Ramos (cell line): ENCODE measurements around the gene ELOVL7.
"Not testable (repeated sequence)": the region's sequence is repeated elsewhere in the genome, so short reads cannot be mapped to it uniquely, and the experiment has no call there.

Experiments
- in situ Hi-C: fragments of 300-500 bp; cut with MboI; formaldehyde crosslinking; loops from one replicate; pipeline ENCODE4 v1.14.3; 2022; ENCODE audit warnings: low sequenced_read_pairs; ENCODE audit not compliant: unreplicated experiment

ELOVL7 gene

GRCh38 chr5:60833520-60833919 lies 10.5 kb downstream of the ELOVL7 start:
- in situ Hi-C loops: no loop called here

DNA sequence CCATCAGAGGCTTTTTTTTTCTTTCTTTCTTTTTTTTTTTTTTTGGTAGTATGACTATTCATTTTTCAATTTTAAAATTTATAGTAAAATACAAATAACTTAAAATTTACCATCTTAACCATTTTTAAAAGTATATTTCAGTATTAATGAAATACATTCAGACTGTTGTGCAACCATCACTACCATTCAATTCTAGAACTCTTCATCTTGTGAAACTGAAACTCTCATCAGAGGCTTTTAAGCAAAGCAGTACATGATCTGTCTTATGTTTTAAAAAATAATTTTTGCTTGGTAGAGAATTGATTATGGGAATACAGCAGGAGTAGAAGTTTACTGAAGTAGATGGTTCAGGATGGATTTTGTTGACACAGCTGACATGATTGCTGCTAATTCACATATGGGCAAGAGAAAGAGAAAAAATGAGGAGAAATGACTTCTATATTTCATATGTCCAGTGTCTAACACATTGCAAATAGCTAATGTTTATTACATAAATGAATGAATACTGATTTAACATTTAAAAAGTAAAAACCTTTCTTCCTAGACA lies 13.4 kb downstream of the ELOVL7 start:
- in situ Hi-C loops: no loop called here

DNA sequence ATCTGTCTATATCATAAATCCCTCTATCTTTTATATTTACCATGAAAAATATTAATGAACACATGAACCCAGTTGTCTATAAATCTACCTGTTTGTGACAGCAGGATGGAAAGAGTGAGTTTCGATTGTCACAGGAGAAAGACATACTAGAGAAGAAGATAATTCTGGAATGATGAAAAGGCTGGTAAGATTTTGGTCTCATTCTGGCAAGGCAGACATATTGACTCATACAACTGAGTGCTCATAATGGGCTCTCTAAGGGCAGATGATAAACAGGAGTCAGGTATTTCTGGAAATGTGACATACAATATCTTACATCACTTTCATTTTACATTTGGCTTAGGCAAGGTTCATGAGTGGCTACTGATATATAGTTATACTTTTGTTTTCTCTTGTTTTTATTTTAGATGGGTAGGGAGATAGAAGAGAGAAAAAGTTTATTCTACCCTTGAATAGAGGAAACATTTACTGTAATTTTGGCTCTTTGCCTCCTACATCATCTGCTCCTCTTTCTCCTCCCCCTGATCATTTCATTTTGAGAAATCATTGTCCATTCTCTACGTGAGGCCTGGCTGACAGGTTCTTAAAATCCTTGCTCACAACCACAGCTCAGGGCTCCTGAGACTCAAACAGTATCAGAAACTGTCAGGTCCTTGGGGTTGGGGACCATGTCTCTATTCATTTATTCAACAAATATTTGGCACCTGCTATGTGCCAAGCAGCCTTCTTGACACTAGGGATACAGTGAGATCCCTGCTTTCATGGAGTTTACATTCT lies 14.4 kb downstream of the ELOVL7 start:
- in situ Hi-C loops: no loop called here

- in situ Hi-C loops: no loop called here
Observed at GRCh38 chr5:60827201-60827600, 16.9 kb downstream of the ELOVL7 start.

GRCh38 chr5:60826653-60827052 lies 17.4 kb downstream of the ELOVL7 start:
- in situ Hi-C loops: no loop called here

GRCh38 chr5:60823574-60823973 lies 20.5 kb downstream of the ELOVL7 start:
- in situ Hi-C loops: no loop called here

DNA sequence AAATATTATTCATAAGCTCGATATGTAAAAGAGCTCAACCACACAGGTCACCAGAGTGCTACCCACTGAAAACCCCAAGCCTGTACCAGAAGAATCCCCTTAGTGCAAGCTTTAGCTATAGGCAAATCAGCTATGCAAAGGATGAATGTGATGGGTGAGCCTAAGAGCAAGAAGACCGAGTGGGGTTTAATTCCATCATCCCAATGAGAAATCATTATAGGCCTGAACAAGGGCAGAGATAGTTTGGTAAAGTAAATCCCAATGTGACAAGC lies 21.8 kb downstream of the ELOVL7 start:
- in situ Hi-C loops: no loop called here

GRCh38 chr5:60821488-60822284 lies 22.4 kb downstream of the ELOVL7 start:
- in situ Hi-C loops: no loop called here

- in situ Hi-C loops: no loop called here
Observed at GRCh38 chr5:60820593-60821487, 23.2 kb downstream of the ELOVL7 start.

GRCh38 chr5:60816138-60816537 lies 27.9 kb downstream of the ELOVL7 start:
- in situ Hi-C loops: not testable (repeated sequence)

DNA sequence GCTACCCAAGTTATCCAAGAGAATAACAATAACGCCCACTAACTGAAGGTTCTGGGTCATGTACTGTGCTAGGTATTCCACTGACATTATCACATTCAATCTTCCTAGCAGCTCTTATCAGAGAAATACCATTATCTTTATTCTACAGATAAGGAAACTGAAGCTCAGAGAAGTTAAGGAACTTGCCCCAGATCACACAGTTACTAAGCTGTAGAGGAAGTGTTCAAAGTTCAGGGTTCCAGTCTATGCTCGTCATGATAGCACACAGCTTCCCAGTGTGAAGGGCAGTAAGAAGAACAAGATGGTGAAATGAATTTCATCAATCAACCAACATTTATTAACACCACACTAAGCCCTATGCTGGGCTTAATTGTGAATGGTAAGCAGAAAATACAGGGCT lies 29.6 kb downstream of the ELOVL7 start:
- in situ Hi-C loops: no loop called here

- in situ Hi-C loops: no loop called here
Observed at GRCh38 chr5:60812426-60812825, 31.6 kb downstream of the ELOVL7 start.

- in situ Hi-C loops: no loop called here
Observed at GRCh38 chr5:60811105-60811504, 33.0 kb downstream of the ELOVL7 start.

- in situ Hi-C loops: no loop called here
Observed at GRCh38 chr5:60810438-60811085, 33.5 kb downstream of the ELOVL7 start.

- in situ Hi-C loops: no loop called here
Observed at GRCh38 chr5:60809891-60810425, 34.1 kb downstream of the ELOVL7 start.

DNA sequence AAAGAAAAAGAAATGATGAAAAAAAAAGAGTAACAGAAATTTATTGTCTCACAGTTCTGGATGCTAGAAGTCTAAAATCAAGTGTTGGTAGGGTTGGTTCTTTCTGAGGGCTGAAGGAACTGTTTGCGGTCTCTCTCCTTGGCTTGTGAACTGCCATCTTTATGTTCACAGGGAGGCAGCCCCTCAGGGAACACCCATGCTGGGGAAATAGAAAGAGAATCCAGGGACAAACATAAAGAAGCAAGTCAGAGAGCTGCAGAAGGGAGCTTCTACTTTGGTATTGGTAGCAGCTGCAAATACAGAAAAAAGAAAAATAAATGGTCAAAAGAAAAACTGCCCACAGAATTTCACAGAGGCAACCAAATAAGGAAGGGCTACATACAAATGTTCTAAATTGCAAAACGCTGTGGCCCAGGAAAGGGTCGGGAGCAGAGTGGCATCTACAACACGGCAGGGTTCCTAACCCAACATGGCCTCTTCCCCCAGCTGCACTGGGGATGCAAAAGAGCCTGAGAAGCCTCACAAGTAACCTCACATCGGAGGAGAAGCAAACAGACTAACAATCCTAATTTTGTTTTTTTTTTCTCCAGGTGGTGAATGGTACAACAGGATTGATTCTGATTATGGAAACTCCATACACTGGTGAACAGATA lies 37.4 kb downstream of the ELOVL7 start:
- in situ Hi-C loops: no loop called here

GRCh38 chr5:60805463-60805862 lies 38.6 kb downstream of the ELOVL7 start:
- in situ Hi-C loops: no loop called here

DNA sequence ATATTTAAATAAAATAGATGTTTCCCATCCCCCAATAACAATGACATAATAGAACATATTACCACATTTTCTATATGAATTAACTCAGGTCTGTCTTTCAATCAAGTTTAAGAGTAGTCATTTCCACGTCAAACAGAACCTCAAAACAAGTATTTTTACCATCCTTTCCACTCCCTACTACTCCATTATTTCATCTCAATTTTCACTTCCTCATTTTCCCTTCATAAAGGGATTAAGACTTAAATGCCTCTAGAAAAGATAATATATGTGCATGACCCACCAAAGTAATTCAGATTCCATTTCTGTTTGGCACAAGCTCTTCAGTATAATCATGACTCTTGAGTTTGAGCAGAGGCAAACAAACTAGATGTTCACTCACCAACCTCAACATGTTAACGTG lies 40.4 kb downstream of the ELOVL7 start:
- in situ Hi-C loops: no loop called here

DNA sequence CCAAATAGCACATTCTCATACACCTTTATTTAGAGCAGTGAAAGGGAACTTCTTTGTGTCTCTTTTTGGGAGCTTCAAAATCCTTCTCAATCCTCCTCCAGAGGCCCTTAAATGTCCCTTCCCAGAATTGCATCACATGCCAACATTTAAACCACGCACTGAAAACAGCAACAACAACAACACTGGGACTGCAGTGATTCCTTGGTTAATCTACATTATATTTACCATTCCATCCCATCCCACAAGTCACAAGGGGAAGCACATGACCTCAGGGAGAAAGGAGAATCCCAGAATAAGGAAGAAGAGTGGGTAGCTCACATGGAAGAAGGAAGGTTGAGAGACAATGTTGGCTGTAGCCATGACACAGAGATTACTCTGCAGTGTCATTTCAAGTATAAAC lies 41.1 kb downstream of the ELOVL7 start:
- in situ Hi-C loops: no loop called here
